HK-2 (cell line): ENCODE measurements around the gene LCMT1.
"Not testable (repeated sequence)": the region's sequence is repeated elsewhere in the genome, so short reads cannot be mapped to it uniquely, and the experiment has no call there.

ENCODE experiments used
- DNase-seq: peaks from one replicate; pipeline ENCODE4 v3.0.0-alpha.2; 2018; ENCODE audit not compliant: unreplicated experiment

LCMT1 gene

GRCh38 chr16:25111403-25112166, at the start of gene LCMT1:
TSS of gene LCMT1 (plus strand) at chr16:25111742. CDS start at chr16:25111884, 142 bp downstream.
- peak; percentile 74 for DNase-seq

- no peak for DNase-seq
These were observed 48.4 kb upstream of the LCMT1 start for GRCh38 chr16:25063102-25063501.

- DNase-seq, result no peak
These were observed 47.7 kb upstream of the LCMT1 start for GRCh38 chr16:25063865-25064264.

- not testable (repeated sequence) for DNase-seq
These were observed 47.3 kb upstream of the LCMT1 start for GRCh38 chr16:25064281-25064680.

DNA sequence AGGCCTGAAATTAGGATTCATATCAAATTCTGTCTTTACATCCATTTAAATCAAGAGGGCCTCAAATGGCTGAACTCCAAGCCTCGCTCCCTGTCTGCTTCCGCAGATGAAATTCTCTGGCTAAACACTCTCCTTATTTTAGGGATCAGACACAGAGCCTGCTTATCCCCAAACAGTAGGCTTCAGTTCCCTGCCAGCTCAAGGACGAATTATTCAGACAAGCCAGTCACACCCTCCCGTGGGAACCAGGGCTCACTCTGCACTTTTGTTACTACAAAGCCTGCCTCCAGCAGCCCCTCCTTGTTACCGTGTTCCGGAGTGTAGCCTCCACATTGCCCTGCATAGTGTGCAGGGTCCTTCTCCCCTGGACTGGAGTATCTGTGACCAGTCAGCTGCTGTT, 46.6 kb upstream of the LCMT1 start:
- no peak for DNase-seq

DNA sequence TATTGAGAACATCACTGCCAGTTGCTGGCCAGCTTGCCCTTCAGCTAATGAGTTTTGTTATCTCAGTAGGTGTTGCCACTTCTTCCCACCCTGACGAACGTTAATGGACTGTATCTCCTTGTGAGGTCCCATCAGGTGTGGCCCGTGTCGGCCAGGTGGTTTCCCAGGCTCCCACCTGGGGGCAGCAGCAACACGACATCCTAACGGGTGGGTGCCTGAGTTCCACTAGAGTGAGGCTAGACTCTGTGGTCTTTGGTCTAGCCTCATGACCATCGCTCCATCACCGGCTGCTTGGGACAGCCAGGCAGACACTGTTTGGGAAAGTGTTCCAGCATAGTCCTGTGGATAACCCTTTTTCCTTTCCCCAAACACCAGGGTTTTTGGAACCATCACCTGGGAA, 45.6 kb upstream of the LCMT1 start:
- no peak for DNase-seq

- no peak for DNase-seq
These were observed 45.2 kb upstream of the LCMT1 start for GRCh38 chr16:25066426-25066746.

GRCh38 chr16:25066747-25067631, 44.6 kb upstream of the LCMT1 start:
- DNase-seq, result peak; percentile 69

GRCh38 chr16:25073854-25074253, 37.7 kb upstream of the LCMT1 start:
- no peak for DNase-seq

DNA sequence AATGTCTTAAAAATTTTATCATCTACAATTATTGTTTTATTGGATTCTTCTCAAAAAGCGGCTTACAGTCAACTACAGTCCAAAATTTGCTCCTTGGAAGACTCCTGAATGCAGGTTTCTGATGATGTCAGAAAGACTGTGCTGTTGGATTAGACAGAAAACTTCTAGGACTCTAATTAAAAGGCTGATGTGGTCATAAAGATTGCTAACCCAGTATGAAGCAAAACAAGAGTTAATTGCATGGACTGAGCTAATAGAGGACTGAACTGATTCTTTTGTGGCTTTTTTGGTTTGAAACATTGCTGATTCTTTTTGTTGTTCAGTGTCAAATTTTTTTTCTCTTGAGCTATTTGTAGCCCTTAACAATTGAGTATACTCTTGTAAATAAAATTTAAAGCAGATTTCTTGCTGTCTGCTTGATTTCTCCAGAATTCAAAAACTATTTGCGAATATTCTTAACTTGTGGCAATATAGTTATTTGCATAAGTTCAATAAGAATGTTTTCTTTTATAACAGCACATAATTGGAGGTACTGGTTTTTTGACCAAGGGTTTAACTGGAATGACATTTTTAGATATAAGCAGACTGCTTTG, 33.1 kb upstream of the LCMT1 start:
- DNase-seq, result no peak

GRCh38 chr16:25079637-25080378, 31.7 kb upstream of the LCMT1 start:
- DNase-seq, result no peak

DNA sequence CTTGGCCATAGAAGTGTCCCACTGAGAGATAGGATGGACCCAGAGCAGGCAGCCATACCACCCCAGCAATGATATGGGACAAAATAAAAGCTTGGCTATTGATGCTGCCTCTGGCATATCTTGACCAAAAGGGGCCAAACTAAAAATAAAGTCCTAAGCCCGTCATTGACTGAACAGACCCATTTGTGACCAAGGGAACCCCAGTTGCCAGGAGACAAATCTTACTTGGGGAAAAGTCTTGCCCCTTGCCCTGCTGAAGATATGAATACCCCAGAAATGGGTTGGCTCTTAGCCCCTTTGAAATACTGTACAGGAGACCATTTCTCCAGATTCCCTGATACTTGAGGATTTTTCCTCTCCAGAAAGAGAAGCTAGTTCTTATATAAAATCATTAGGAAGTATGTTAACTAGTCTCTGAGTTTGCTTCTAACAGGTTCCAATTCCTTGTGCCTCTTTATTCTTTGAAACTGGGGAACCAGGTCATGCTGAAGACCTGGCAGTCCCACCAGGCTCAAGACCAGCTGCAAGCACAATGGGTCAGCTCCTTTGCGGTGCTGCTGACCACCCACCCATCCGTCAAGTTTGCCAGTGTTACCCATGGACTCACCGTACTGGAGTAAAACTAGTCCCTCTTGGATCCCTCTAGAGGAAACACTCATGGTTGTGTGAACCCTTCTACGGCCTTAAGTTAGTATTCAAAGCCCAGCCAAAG, 31.0 kb upstream of the LCMT1 start:
- DNase-seq, result no peak

DNA sequence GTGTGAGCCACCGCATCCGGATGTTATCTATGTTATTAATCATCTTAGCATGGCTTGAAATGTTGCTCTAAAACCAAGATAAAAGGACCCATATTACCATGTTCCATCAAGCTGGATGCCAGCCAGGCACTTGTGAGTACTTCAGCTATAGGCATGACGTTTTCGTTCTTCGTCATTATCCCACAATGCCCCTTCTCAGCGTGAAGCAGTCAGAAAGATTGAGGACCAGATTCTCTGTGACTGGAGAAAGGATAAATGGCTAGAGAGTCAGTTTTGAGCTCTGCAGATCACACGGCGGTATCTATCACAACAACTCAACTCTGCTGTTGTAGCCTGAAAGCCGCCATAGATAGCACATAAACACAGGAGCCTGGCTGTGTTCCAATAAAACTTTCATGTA, 29.8 kb upstream of the LCMT1 start:
- no peak for DNase-seq

- DNase-seq, result no peak
These were observed 28.5 kb upstream of the LCMT1 start for GRCh38 chr16:25083065-25083464.

GRCh38 chr16:25083701-25084100, 27.8 kb upstream of the LCMT1 start:
- no peak for DNase-seq

DNA sequence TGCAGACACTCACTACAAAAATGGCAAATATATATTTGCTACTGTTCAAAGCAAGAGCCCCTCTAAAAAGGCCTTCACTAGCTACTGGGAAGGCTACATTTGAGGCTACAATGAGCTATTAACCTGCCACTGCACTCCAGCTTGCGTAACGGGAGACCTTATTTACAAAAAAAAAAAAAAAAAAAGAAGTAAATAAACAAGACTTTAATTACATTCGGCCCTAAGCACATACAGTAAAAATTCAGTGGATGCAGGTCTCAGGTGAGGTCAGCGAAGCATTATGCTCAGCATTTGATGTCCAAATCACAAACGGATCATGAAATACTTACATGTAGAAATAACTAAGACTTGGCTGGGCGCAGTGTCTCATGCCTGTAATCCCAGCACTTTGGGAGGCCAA, 26.7 kb upstream of the LCMT1 start:
- no peak for DNase-seq

DNA sequence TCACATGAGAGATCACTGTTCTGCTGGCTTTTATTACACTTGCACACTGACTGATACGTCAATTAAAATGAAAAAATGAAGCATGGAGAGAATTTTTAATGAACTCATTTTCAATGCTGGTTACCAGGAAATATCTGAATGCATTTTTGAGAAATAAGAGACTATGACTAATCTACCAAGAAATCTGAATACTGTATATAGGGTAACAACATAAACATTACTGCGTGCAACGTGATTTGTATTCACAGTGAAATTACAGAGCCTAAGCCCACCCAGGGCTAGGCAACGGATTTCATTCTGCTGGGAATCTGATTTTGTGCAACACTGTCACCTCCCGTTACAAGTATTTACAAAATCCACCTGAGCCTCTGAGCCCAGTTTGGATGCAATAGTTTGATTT, 23.8 kb upstream of the LCMT1 start:
- no peak for DNase-seq

- DNase-seq, result no peak
These were observed 22.2 kb upstream of the LCMT1 start for GRCh38 chr16:25089351-25089750.

DNA sequence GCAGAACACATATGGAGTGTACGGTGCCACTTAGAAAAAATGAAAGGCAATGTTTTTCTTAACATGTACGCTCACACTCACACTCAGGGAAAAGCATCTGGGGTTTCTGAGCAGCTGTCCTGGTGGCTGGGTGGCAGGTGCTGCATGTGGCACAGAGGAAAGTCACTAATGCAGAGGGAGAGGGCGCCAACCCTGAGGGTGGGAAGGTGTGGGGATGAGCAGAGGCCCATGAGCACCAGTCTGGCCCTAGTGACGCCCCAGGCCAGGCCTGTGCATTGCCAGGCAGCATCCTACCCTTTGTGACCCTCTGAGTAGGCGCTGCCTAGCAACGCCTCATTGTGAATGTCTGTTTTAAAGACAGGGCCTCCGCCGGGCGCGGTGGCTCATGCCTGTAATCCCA, 19.1 kb upstream of the LCMT1 start:
- no peak for DNase-seq

GRCh38 chr16:25093208-25094061, 18.1 kb upstream of the LCMT1 start:
- DNase-seq, result no peak

DNA sequence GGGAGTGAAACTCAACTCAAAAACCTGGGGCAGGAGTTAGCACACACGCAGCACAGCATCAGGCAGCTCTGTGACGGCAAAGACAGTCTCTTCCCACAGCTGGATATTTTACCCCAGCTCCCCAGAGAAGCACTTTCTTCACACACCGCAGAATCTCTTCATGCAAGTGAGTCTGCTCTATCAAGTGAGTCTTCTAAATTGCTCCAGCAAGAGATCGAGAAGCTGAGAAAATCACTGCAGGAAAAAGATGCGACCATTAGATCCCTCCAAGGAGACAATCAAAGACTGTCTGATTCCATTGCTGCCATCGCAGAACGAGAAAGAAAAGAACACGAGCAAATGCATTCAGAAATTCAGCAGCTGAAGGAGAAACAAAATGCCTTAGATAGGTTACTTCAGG, 16.9 kb upstream of the LCMT1 start:
- no peak for DNase-seq
